ENCODE results near the gene KDM6A. TPM values are rescaled to one million over a fixed set of nuclear protein-coding genes. Genes with fewer than 3 reads are reported as not detected.
"Not testable (repeated sequence)": the region's sequence is repeated elsewhere in the genome, so short reads cannot be mapped to it uniquely, and the experiment has no call there.

The KDM6A gene
- total and polyA plus RNA-seq, 9 of the 15 experiments (the other 6 are each of a cell fraction or from before 2014, with no cell fraction given), result 8.4 to 34.3 (median 22.9) TPM

- TF ChIP-seq CTCFL (IDR thresholded peaks at IDR 0.05; ENCODE audit: borderline replicate concordance, insufficient read depth, low read depth, low read length, poor library complexity, severe bottlenecking), result no peak
These were observed 35.8 kb downstream of the KDM6A start (continued) for GRCh38 chrX:44908827-44909226.

GRCh38 chrX:44910508-44910907 lies 37.5 kb downstream of the KDM6A start:
- in situ Hi-C loops (cut with MboI), result not testable (repeated sequence)

More at GRCh38 chrX:44910508-44910907, 37.5 kb downstream of the KDM6A start:
- H3K9ac ChIP-seq (ENCODE audit: insufficient read depth in 1 of 2, low read depth in 2 of 2, low read length in 2 of 2); H3K9me1 ChIP-seq (ENCODE audit: control insufficient read depth, insufficient read depth, low read length); H3K27me3 ChIP-seq (ENCODE audit: control insufficient read depth in 2 of 2, insufficient read depth in 2 of 2, low read length in 2 of 2); H3K36me3 ChIP-seq (ENCODE audit: control insufficient read depth, insufficient read depth, low read length); H3K27ac ChIP-seq (ENCODE audit: extremely low read depth, low read depth, low read length); BruUV-seq (replicated peaks); FAIRE-seq; CTCF ChIA-PET (ENCODE audit: low intra/inter-chr PET ratio); ATAC-seq; H2AFZ ChIP-seq (ENCODE audit: low read depth, low read length); DNase-seq (ENCODE audit: extremely low read depth in 1 of 4, low spot score in 3 of 4); H3K4me2 ChIP-seq (ENCODE audit: insufficient read depth, low read length); H3K9me3 ChIP-seq (replicated peaks; ENCODE audit: control insufficient read depth, insufficient read depth, low read depth, low read length); H3K4me3 ChIP-seq: not testable (repeated sequence)
- intact Hi-C loops (cut with micrococcal nuclease), result loop anchor here (10.0 kb wide), 1 partner anchor 154 kb away; no protein-coding TSS in a partner anchor
- TF ChIP-seq CBFA2T2 (conservative IDR thresholded peaks at IDR 0.05), result peak; percentile 56
- peak; percentile 19; the same call in 1 of the 2 replicates for TF ChIP-seq ARID1B (IDR thresholded peaks at IDR 0.05)
- 0 out of 2 replicates have a peak, but pooled peaks have one; percentile 49 for TF ChIP-seq ZNF592 (IDR thresholded peaks at IDR 0.05)
- peak; percentile 77 for TF ChIP-seq CBFA2T3 (IDR thresholded peaks at IDR 0.05)
- peak; percentile 34; the same call in 1 of the 2 replicates for TF ChIP-seq TAL1 (IDR thresholded peaks at IDR 0.05)
- TF ChIP-seq DPF2 (IDR thresholded peaks at IDR 0.05), result peak; percentile 29; the same call in 1 of the 2 replicates
- peak; percentile 41; the same call in 1 of the 2 replicates for TF ChIP-seq NCOR1 (IDR thresholded peaks at IDR 0.05)
- 20% methylated on average over 2 of the region's 4 CpGs for WGBS (ENCODE audit: insufficient coverage, low coverage, missing lambda C conversion rate)
- Histone ChIP-seq H3K79me2 (ENCODE audit: control insufficient read depth, insufficient read depth, low read length) (peaks cover 89% of the 10 kb centered on the region), H3K4me1 (replicated peaks in 1 of 2; ENCODE audit: control insufficient read depth in 2 of 2, insufficient read depth in 2 of 2, low read length in 2 of 2) (peaks cover 17 to 51% of the 10 kb centered on the region in 2 experiments), H4K20me1 (replicated peaks; ENCODE audit: control insufficient read depth, insufficient read depth, low read length) (peaks cover 12% of the 10 kb centered on the region; the same call in 1 of the 2 replicates)
- POLR2A ChIA-PET, result interaction anchor here (3.4 kb wide), 1 partner anchor 11 kb away, joined by 16 read pairs; no protein-coding TSS in a partner anchor
